GM19397 (cell line): ENCODE data around the gene NOTCH3.

Experiments
- ATAC-seq: cut with Tn5 transposase; IDR thresholded peaks from one replicate; pipeline ENCODE4 v1.9.1; 2021; ENCODE audit warnings: mild to moderate bottlenecking, moderate library complexity; ENCODE audit not compliant: unreplicated experiment

Gene NOTCH3

DNA sequence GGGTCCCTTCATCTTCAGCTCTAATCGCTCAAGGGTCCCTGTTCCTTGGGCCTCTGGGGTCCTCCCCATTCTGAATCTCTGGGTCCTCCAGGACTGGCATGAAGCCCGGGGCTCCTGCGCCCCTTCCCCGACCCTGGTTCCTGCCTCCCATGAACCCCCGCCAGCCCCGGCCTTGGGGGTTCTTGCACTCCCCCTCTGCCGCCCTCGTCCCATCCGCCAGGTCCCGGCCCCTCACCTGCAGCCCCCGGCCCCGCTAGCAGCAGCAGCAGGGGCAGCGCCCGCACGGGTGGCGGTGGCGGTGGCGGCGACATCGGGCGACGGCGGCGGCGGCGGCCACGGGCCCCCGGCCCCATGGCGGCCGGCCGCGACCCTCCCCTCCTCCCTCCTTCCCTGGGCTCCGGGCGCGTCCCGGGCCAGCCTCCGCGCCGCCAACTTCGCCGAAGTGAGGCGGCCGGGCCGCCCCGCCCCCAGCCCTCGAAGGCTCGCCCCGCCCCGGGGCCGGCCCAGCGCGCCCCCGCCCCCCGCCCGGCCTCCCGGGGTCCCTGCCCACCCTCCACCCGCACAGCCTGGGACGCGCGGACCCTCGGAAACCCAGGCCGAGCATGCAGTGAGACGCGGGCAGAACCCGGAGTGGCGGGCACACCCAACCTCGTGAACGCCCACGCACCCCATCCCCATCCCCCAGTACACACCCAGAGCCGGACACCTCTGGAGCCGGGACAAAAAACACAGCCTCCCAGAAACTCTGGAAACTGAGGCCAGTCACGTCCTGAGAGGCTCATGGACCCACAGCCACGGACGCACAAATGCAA, at the start of gene NOTCH3:
Gene NOTCH3 (minus strand): TSS at position 443 of the 812 bp plus-strand sequence. CDS start 90 bp downstream, at position 353.
- ATAC-seq = no peak

DNA sequence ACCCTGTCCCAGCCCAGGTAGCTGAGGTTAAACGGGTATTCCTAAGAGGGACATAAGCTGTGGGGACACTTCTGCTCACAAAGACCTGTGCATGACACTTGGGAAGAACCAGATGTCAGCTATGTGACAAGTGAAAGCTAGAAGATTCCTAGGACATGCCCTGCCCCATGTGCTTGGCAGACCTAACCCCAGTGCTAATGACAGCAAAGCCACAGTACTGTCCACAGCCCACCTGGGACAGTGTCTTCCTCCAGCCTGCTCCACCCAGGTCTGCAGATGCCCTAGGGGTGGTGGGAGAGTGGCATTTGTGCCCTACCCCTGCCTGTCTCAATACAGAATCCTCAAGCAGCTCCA, 49.8 kb upstream of the NOTCH3 start:
- no peak for ATAC-seq

DNA sequence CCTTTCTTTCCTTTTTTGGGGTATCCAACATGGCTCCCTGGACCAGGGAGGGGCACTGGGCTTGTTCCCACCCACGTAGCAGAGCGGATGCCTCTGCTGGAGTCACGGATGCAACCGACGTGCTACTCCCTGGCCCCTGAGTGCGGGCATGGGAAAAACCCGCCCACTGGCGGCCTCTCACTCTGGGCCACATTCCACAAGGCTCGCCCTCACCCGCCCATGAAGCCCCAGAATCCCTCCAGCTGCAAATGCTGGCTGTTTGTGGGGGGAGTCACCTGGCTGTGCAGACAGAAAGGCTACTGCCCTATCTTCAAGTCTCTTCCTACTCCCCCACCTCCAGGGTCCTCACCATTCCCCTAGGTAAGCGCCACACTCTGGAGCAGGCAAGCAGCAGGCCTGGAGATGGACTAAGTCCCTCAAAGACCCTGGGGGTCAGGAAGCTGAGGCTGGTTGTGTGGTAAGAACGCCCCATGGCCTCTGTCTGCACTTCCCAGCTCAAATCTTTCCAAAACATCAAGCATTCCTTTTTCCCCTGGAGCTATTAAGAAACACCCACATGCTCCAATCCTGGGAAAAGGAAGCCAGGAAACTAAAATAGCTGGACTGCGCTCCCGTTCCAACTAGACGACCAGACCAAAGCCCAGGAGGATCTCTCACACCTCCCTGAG, 49.3 kb upstream of the NOTCH3 start:
- no peak for ATAC-seq

DNA sequence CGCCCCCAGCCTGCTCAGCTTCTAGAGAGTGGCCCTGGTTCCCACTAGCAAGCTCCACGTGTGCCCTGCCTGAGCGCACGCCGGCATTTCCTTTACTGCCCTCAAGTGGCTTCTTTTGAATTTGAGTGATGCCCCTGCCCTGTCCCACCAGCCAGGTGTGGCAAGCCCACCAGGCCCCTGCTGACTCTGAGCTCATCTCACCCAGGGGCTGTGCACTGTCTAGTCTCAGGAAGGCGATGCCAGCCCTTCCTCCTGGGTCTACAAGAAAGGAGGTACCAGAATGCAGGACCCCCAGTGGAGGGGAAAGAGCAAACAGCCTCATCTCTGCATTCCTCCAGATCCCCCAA, 48.7 kb upstream of the NOTCH3 start:
- no peak for ATAC-seq

DNA sequence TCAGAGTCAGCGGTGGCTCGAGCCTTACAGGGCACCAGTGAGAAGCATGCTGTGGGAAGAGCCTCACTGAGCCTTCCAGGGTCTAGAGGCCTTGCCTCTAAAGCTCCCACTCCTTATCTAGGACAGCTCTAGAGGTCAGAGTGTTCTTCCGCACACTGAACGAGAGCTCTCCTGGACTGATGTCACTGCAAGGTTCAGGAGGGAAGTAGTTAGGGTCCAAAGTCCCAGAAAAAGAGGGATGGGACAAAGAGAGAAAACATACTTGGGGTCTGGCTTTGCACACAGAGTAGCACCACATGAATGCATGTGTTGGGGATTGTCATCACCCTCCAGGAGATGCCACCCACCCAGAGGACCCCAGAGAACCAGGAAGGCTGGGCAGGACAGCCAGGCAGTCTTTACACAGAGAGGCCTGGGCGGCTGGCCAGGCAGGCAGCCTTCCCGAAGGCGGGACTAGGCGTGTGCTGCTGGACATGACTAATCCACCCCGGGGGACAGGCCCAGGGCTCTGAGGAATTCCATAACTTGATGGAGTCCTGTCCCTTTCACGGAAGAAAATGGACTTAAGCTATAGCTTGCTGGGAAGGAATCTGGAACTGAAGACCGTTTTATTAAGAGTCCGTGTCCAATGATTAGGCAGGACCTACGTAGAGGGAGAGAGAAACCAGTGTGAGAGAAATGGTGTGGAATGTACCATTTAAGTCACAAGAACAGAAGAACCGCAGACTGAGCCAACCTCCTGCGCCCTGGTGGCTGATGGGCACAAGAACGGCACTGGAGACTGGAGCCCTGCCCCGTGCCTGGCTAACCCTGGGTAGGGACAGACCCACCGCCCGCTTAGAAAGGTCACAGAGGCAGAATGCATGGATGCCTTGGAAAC, 48.1 kb upstream of the NOTCH3 start:
- no peak for ATAC-seq

DNA sequence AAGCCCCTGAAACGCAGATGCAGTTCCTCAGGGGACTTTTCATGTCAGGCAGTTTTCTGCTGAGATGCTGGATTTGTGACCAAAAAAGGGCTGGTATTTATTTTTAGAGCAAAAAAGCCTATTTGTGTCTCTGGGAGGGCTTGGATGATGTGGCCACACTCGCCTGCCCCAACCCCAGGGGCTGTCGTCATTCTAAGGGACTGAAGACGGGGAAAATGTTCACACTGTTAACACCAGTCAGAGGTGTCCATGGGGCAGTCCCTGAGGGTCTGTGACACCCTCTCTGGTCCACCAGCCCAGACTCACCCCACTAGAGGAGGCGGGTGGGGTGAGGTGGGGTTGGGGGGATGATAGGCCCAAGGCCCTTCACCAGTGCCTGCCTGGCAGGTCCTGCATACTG, 47.3 kb upstream of the NOTCH3 start:
- no peak for ATAC-seq

DNA sequence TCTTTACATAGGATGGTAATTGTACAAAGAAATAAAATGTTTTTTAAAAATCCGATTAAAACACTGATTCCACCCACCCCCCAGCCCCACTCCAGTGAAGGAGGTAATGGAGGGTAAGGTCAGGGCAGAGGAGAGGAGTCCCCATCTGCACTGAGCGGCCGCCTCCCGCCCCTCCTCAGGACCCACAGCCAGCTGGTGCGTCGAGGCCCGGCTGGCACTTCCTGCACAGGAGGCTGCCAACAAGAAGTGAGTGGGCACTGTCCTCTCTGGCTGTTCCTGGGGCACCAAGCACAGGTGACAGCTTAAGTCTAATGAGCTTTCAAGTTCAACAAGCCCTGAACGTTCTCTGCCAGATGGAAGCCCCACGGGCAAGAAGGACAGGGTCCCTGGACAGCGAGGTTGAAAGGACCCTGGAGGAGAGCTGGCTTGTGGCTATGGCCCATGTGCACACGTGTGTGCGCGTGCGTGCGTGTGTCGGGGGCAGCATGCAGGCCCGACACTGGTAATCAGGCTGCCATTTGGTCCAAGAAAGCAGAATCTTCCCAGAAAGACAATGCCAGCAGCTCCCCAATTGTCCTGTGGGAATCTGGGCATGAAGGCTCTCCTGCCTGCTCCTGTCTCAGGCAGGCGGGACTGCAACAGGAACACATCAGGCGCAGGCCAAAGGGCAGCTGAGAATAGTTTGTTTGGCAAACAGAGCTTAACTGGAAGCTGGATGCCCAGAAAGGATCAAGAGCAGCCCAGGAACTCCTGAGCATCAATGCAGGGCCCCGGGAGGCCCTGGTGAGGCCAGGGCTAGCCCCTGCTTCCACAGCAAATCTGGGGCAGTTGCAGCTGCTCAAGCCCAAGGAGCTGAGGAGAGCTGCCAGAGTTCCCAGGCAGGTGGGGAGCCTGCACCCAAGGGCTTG, 46.6 kb upstream of the NOTCH3 start:
- no peak for ATAC-seq

DNA sequence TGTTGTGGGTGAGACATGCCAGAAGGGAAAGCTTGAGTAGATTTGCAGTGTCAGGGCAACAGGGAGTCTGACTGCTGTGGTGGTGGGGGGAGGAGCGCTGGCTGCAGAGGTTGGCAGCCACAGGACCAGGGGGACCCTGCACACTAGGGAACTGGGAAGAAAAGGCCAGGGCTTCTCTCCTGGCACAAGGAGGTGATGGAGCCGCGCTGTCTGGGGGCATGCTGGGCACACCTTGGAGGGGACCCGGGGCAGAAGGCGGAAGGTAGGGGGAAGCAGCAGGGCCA, 45.3 kb upstream of the NOTCH3 start:
- no peak for ATAC-seq

DNA sequence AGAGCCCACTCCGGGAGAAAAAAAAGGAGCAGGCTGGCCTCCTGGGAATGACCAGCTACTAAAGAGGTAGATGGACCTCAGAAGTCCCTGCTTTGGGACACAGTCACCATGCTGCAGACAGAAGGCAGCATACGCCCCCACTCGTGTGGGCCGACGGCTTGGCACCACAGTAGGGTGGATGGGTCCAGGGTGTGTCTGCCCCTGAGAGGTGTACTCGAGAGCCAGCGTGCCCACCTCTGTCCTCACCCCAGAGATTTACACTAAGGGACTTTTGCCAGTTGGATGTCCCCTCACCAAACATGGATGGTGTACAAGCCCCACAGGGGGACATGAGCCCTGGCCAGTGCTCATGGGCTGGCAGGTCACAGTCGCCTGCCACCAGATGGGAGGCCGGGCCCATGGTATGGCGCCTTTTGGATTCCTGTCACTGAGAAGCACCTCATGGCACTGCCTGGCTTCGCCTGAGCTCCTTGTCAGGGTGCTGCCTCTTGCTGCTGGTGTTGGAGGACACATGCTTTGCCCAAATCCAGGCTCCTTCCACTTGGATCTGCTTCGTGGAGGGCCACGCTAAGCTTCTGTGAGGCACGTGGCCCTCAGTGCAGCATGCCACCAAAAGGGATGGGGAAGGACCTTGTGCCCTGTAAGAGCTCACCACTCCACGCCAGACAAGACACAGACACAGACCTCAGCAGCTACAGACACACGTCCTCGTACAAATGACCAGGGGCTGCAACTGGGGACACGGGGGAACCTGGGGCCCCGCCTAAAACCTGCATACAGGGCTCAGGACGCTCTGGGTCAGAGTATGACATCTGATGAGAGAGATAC, 44.8 kb upstream of the NOTCH3 start:
- ATAC-seq = no peak

DNA sequence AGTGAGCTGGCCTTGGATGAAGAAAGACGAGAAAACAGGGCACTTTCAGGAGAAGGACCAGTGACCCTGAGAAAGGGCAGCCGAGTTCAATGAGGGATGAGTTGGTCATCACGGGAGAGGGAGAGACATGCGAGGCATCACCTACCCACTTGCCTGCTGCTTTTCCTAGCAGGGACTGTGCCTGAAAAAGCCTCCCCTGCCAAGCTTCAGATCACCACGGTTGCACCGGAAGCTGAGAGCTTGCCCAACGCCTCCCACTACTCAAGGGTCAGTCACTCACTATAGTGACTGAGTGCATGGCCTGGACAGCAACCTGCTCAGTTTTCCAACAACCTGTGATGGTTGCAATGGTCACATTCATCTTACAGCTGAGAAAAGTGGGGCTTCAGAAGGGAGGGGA, 44.0 kb upstream of the NOTCH3 start:
- ATAC-seq = no peak

DNA sequence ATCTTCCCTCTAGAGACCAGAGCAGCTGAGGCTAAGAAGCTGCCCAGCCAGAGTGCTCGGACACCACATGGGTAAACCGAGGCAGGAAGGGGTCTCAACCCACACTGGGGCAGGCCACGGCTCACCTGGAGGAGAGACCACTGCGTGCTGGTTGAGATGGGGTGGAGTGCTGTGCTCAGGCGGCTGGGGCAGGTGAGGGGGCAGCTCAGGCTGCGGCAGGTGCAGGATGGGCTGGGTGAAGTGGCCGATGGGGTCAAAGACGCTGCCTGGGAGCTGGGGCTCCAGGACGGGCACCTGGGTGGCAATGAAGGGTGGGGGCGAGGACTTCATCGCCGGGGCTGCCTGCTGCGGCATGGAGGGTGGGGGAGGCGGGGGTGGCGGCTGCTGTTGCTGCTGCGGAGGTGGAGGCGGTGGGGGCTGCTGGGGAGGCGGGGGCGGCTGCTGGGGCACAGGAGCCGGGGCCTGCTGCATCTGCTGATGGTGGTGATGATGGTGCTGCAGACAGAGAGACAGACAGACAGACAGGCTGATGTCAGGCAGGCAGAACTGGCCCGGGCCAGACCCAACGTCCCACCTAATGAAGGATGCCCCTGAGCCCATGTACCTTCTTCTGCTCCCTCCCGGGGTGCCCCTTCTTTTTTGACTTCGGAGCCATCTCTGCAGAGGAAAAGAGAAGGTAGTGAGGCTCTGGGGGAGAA, 43.5 kb upstream of the NOTCH3 start:
- no peak for ATAC-seq

DNA sequence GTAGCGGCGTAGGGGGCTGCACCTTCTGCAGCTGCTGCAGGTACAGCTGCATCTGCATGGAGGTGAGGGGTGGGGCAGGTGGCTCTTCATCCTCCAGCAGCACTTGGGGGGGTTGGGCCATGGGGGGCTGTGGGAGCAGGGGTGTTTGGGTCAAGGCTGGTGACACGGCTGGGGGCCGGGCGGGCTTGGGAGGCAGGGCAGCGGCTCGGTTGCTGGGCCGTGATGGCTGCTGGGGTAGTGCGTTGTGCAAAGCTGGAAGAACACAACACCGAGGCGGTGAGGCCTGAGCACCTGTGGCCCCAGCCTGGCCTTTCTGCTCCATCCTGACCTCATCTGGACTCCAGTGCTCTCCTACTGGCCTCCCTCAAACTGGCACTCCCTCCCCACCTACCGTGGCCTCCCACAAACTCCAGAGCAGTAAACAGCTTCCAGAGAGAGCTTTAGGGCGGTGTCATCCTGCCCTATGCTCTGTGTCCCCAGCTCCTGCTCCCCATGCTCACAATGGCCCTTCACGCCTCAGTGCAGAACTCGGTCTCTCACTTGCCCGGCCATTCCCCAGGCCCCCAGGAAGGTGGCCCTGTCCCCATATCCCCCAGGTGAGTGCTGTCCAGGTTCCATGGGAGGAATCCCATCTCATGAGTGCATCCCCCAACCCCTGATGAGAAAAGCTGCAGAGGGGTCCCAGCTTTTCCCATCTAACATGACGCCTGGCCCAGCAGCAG, 42.6 kb upstream of the NOTCH3 start:
- ATAC-seq = no peak

DNA sequence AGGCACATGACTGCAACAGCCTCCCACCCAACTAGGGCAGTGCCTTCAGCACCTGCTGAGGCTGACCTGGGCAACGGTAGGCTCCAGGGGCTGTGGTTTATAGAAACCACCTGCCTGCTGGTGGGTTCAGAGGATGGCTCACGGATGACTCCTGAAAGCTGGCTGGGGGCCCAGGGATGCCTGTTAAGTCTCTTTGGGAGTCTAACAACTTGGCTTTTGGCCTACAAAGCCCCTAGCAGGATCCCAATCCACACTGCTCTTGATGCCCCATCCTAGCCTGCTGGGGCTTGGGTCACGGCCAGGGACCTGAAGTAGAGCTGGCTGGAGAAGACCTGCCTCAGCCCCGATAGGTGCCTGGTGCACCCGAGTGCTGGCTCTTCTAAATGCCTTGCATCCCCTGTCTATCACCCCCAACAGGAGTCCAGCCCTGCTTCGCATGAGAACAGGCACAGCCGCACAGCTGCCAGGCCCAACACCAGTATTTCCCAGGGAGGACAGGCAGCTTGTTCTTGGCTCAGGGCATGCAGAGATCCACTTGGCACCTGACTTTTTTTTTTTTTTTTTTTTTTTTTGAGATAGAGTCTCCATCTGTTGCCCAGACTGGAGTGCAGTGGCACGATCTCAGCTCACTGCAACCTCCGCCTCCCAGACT, 40.6 kb upstream of the NOTCH3 start:
- no peak for ATAC-seq

DNA sequence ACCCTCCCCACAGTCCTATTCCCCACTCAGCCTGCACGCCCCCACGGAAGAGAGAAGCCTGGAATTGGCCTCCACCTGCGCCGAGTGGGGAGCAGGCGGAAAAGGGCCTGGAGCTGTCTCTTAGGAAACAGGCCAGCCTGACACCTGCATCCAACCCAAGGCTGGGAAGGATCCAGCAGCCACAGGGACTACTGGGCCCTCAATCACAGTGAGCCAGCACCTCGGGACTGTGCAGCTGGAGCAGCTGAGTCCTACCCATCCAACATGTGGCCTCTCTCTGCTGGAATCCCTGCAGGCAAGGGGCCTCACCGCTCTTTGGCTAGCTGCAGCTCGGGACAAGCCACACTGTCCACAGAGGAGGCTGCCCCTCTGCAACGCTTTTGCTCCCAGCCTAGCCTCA, 39.7 kb upstream of the NOTCH3 start:
- no peak for ATAC-seq

DNA sequence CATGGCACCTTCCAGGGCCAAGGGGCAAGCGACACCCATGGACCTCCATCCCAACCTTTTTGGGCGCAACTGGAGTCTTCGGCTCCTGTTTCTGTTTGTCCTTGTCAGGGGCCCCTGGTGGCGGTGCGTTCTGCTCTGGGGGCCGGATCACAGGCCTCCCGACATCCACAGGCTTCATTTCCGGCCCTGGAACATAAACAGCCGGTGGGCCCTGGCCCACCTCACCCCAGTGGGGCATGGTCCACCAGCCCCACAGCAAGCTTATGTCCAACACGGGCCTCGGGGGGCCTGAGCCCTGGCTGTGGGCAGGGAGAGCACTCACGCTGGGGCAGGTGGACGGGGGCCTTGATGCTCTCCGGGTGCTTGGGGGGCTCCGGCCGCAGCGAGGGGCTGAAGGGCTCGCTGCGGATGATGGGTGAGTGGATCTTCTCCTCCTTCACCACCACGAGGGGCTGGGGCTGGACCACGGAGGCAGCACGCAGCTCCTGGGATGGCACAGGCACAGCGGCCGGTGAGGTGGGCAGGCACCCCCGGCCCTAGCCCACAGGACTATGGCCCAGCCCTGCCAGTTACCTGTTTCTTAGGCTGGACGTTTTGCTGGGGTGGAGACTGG, 38.6 kb upstream of the NOTCH3 start:
- no peak for ATAC-seq

DNA sequence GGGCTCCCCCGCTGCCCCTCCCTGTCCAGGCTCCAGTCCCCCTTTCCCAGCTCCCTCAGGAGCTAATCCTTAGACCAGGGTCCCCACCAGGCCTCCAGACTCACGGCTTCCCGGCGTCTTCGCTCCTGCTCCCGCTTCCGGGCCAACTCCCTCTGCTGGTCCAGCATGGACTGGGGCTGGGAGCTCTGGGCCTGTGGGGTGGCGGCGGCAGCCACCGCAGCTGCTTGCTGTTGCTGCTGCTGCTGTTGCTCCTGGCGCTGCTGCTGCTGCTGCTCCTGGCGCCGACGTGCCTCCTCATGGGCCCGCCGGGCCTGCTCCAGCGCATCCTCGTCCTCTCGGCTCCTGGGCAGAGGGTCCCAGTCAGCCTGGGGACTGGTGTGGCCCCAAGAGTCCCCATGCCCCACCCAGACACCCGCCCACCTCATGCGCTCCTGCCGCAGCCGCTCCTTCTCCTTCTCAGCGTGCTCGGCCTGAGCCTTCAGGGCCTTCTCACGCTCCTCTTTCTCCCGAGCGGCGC, 37.9 kb upstream of the NOTCH3 start:
- ATAC-seq = no peak

DNA sequence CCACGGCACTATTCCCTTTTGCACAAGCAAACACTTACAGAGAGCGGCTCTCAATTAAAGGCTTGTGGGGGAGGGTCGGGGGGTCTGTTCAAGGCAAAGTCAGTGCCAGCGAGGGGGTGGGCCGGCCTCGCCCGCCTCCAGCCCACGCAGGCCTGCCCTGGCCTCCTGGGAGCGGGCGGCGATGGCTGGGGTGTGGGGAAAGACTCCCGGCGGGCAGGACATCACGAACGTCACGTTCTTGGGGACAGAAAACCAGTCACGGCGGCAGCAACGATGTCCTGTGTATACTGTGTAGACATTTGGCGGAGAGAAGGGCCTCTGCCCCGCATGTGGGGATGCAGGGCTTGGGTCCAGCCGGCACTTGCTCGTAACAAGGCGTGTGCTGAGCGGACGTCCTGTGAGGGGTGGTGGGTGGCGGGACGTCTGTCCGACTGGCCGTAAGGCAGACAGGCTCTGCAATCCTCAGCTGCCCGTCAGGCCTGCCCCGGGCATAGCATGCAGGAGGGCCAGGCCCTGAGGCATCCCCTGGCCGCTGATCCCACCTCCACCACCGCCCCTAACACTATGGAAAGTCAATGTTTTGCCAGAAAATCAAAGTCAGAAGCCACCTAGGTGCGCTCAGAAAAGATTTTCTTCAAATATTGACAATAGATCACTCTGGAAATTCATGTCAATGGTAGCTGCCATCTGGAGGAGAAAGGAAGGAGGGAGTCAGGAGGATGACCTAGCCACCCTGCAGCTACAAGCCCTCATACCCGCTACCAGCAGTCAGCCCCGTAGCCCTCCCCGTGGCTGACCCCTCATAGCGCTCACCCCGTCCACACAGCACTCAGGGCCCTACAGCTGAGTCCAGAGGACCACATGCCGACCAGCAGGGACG, 37.2 kb upstream of the NOTCH3 start:
- no peak for ATAC-seq
